Breast epithelium (tissue), 3 donors: Measurements from ENCODE around the gene GSG1.

Experiments used
- POLR2A ChIP-seq: fragments of 450-650 bp; IDR thresholded peaks from one replicate; pipeline ENCODE4 v1.6.1; 2016; ENCODE audit warnings: antibody characterized with exemption, mild to moderate bottlenecking, moderate library complexity
- POLR2AphosphoS5 ChIP-seq, 3 donors: sonication (generic); formaldehyde crosslinking; IDR thresholded peaks; one replicate each; pipeline ENCODE4 v1.6.1; 2017; ENCODE audit warnings: antibody characterized with exemption in 3 of 3
- TF ChIP-seq, protein P1 (sequence below), 3 donors: fragments of 450-650 bp; IDR thresholded peaks; one replicate each; pipeline ENCODE4 v1.5.1; 2016 to 2017; ENCODE audit warnings: antibody characterized with exemption in 3 of 3, mild to moderate bottlenecking in 3 of 3, moderate library complexity in 3 of 3

DNA sequence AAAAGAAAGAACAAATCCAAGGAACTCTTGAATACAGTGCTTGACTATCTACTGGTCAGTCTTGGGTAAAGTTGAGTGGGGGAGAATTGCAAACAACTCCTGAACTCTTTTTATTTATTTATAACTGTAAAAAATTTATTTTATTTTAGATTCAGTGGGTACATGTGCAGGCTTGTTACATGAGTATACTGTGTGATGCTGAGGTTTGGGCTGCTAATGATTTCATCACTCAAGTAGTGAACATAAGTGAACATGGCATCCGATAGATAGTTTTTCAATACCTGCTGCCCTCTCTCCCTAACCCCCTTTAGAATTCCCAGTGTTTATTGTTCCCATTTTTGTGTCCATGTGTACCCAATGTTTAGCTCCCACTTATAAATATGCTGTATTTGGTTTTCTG, 3.2 kb upstream of the GSG1 start:
- TF ChIP-seq, protein P1, sequence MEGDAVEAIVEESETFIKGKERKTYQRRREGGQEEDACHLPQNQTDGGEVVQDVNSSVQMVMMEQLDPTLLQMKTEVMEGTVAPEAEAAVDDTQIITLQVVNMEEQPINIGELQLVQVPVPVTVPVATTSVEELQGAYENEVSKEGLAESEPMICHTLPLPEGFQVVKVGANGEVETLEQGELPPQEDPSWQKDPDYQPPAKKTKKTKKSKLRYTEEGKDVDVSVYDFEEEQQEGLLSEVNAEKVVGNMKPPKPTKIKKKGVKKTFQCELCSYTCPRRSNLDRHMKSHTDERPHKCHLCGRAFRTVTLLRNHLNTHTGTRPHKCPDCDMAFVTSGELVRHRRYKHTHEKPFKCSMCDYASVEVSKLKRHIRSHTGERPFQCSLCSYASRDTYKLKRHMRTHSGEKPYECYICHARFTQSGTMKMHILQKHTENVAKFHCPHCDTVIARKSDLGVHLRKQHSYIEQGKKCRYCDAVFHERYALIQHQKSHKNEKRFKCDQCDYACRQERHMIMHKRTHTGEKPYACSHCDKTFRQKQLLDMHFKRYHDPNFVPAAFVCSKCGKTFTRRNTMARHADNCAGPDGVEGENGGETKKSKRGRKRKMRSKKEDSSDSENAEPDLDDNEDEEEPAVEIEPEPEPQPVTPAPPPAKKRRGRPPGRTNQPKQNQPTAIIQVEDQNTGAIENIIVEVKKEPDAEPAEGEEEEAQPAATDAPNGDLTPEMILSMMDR (IDR thresholded peaks at IDR 0.05) = no peak
- TF ChIP-seq POLR2A (no peak), POLR2AphosphoS5 (IDR thresholded peaks at IDR 0.05) (no peak)
